Dermis microvascular lymphatic vessel endothelial cell (primary cell): ENCODE results near the gene PHF5A. TPM values are rescaled to one million over a fixed set of nuclear protein-coding genes. Genes with fewer than 3 reads are reported as not detected.
"Not testable (repeated sequence)": the region's sequence is repeated elsewhere in the genome, so short reads cannot be mapped to it uniquely, and the experiment has no call there.

Experiments
- DNase-seq, 2 donors: peaks; one replicate each; pipeline versions ENCODE4 v3.0.0 to v3.0.0-alpha.2; 2010; ENCODE audit warnings: low read depth in 2 of 2
- total RNA-seq: library from RNA; depleted of rRNA; stranded (reverse); fragments of >200 nt; gene quantifications from 2 replicates; pipeline ENCODE4 v1.2.1, GENCODE V29; 2014

PHF5A gene
- total RNA-seq, 1 donor from 2014 or later, result 68.0 TPM

DNA sequence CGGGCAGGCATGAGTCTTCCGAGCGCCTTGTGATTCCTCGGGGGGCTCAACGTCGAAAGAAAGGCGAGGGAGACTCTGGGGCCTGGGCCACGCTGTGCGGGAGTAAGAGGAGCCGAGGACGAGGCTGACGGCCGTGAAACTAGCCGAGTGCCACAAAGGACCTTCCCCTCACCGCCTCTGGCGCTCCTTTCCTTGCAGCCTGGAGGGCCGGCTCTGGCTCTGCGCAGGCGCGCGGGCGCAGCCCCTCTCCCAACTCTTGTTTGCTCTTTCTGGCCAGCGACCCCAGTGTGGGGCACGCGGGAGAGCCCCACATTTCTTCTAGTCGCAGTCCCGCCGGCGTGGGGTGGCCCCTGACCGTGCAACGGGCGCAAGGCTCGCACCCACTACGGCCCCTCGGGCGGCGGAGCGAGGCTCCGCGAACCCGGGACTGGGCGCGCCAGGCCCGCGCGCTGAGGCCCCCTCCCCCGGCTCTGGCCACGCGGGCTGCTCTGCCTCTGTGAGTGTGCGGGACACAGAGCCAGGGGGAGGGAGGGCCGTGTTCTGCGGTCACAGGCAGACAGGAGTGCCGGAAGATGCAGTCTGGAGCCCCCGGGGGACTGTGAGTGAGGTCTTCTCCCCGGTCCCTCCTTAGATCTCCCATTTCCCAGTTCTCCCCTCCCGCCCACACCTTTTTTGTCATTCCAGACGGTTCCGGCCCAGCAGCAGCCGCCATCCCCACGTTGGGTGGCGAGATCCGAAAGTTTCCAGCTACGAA lies 20.9 kb downstream of the PHF5A start:
- DNase-seq, result peak; percentile 25 to 78

DNA sequence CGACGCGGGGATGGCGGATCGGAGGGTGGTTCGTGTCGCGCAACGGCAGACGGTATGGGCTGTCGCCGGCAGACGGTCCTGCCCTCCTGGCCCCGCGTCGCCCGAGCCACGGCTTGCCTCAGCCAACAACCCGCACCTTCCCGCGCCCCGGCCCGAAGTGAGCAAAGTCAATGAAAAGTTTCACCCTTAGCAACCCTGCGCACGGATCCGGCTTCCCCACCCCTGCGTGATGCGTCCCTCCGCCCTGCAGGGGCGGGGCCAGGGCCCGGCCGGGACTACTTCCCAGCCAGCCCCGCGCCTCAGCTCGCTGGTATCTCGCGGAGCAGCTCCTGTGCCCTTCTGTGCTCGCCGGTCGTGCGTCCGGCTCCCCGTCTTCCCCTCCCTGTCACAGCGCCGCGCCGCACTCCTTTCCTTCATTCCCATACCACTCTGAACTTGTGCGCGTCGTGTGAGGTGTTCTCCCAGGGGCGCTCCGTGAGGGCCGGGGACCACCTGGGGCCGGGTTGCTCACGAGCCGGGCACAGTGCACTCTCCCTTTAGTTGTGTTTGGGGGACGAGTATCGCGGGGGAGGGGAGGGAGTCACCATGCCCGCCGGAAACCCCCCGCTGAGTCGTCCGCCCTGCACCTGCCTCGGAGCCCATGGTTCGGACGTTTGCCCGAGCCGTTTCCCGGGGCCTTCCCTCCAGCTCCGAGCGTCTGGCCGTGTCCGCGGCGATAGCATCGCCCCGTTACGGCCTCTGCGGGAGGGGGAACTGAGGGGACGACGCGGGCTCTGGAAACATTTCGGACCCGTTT lies 21.7 kb downstream of the PHF5A start, which contains the start of gene TOB2:
TOB2 (minus strand) TSS at position 163 of the 796 bp plus-strand sequence. CDS start 9,456 bp downstream, outside the sequence.
- peak; percentile 91 to 97 for DNase-seq

DNA sequence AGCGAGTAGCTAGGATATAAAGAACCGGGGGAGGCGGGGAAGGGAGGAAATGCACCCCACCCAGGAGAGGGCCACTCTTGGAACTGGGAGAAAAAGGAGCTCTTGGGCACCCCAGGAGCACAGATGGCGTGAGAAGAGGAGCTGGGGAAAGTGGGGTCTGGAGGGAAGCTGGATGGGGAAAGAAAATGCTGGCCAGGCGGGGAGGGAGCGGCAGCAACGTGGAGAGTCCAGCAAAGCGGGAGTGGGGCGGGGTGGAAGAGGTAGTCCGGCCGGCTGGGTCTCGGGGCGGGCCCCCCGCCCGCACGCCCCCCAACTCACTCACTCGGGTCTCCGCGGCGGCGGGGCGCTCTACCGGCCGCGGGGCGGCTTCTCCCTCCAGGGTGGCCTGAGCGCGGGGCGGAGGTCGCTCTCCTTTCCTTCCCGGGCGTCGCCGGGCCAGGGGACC lies 22.4 kb downstream of the PHF5A start:
- DNase-seq, result peak in 1 of 2 donors; percentile 23

DNA sequence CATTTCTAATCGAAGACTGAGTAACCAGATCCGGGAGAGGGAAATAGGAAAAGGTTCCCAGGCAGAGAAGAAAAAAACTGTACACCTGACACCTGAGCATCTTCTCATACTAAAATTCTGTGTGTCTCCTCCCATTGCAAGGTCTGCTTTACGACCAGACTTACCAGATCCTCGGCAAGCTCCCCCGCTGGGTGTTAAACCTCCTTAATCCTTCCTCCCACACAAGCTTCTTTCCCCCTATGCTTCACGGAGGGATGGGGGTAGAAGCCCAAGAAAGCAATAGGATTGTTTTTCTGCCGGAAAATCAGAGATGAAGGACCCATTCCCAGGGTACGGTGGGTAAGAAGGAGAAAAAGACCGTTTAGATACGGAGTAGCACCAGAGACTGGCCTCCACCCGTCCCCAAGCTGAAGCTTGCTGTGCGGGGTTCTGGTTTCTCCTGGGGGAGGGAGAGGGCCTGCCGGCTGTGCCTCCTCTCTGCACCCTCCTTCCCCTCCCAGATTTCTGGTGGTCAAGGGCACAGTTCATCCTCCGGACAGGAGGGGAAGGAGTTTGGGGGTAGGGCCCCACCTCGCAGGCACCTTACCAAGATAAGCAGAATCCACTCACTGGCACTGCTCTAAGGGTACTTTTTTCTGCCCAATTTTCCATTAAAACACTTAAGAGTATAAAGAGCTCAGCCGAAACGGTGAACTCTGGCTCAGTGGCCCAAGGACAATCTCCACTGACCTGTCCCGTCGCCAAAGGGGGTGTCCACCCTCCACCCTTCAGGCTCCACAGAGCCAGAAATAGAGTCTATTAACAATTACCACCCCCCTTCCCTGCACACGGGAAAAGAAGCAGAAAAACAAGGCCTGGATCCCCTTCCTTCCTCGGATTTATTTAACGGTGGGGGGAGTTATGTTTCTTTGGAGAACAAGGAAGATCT lies 23.1 kb downstream of the PHF5A start:
- DNase-seq, result peak in 1 of 2 donors; percentile 19

DNA sequence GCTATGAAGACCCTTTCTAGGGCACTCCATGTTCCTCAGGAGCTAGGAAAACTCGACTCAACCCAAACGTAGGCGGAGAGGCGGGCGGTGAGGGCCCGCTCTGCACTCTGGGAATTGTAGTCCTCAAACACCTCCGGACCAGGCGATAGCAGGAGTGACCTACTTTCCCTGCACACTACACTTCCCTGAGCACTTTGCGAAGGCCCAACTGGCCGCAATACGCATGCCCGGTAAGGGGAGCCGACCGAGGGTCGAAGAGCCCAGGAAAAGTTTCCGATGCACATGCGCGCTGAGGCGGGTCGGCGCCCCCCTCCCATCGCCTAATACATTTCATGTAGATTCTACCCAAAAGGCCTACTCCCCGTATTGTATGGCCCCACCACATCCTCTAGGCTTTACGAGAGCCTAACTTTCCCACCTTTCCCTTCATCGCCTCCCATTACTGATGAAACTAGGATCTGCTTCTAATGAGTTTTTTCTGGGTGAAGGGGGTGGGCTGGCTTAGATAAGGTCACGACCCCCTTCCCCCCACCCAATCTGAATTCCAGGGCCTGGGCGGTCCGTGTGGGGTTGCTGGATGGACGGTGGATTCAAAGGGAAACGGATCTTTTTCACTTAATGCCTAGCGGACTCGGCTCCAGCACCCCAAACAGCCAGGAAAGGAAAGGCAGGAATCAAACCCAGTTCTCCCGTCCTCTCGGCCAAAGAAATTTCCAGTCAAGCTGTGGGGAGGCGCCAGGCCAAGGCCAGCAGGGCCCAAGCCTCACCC lies 23.9 kb downstream of the PHF5A start:
- peak; percentile 97 to 98 for DNase-seq

DNA sequence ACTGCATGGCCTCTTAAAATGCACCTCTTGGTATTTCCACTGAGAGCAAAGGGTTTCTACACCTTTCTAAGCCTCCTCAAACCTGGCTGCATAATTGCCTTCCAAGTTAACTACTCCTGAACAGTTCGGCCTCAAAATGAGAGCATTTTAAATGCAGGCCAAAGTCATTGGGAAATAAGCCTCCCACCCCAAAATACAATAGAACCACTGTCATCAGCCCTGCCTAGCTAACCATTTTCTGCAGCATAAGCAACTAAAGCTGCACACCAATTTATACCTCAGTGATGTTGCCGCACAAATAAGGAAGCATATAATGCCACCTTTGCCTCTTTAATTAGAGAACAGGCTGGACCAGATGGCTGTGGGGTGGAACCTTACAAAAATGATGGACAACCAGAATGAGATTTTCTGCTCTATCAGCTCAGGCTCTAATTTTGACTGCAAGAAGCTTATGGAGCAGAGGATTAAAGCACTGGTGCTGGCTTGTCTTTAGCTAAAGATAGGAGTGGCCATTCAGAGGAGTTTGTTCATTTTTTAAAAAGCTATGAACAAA lies 26.2 kb downstream of the PHF5A start:
- DNase-seq, result no peak

DNA sequence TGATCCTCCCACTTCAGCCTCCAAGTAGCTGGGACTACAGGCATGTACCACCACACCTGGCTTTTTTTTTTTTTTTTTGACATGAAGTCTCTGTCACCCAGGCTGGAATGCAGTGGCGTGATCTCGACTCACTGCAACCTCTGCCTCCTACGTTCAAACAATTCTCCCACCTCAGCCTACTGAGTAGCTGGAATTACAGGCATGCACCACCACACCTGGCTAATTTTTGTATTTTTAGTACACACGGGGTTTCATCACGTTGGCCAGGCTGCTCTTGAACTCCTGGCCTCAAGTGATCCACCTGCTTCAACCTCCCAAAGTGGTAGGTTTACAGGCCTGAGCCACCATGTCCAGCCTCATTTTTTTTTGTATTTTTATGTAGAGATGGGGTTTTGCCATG lies 28.0 kb downstream of the PHF5A start:
- DNase-seq, result not testable (repeated sequence)

DNA sequence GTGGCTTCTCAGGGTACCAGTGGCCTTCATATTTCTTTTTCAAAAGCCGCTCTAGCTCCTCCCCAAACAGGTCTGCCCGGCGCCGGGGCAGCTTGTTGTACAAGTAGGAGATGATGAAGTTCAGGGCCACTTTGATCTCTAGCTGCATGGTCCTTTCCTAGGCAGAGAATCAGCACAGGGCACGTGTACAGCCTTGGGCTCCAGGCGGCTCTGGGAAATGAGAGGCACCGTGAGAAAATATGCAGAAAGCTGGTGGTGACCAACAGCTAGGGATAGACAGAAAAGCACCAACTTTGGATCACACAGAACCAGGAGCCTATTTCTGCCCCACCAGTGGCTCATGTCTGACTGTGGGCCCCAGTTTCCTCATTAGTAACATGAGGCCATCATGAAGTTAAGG lies 31.3 kb downstream of the PHF5A start:
- no peak for DNase-seq

DNA sequence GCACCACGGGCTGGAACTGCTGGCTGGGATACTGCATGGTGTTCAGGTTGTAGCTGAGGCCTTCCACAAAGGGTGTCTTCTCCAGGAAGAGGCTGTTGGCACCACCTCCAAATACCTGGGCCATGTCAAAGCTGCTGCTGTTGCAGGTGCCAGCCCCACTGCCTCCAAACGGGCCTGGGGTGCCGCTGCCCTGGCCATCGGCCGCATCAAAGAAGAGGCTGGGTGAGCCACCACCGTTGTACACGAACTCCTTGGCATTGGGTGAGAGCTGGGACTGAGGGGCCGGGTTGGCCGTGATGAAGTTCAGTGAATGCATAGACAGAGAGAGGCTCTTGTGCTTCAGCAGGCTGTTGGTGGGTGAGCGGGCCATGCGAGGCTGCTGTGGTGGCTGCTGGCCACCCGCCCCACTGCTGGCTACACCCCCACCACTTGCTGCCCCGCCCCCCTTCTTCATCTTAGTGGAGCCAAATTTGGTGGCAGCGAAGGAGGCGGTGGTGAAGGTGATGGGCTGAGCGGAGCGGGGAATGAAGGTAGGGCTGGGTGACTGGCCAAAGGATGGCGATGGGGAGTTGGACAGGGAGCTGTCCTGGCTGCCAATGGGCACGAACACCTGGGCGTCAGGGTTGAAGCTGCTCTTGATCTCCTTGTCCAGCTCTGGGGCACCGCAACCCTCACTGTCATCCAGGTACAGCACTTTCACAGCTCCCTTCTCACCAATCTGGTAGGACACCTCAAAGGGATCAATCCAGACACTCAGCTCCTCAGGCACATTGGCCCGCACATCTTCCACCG lies 32.0 kb downstream of the PHF5A start:
- no peak for DNase-seq

DNA sequence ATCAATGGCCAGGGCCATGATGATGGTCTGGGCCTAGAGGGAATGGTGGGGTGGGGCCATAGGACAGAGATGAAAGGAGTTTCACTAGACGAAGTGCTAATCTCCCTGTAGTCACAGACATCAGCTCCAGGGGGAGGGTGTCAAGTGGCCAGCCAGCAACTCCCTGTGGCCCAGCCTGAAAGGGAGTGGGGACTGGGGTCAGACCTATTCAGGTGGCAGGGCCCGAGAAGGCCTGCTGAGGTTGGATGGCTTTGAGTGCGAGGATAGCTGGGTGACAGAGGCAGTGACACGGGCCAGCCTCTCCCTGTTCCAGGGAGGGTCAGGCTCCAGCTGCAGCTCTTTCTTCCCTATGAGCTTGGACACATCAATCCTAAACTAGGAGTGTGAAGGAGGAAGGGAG lies 32.9 kb downstream of the PHF5A start:
- DNase-seq, result no peak

DNA sequence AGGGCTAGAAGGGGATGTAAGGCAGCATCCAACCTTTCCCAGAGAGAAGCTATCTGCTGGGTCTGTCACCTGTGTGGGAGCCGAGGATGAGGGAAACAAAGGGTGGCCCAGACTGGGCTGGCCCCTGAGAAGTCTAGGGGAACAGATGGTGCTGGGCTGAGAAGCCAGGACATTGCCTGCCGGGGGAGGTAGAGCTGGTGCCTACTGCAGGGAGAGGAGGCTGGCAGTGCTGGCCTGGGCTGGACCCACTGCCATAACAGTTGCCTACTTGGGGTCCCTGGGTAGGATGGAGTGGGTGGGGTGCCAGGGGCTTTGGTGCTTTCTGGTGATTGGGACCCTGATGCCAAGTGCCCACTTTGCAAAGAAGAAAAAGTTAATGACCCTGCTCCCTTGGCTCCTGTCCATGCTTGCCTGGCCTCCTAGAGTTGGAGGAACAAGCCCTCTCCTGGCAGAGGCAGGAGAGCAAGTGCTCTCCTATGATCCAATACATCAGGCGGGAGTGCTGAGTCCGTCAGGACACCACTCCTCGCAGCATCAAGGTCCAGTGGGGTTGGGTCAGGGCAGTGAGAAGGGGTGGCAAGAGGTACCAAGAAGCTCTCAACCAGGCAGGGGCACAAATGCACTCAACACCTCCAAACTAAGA lies 34.0 kb downstream of the PHF5A start:
- not testable (repeated sequence) for DNase-seq

DNA sequence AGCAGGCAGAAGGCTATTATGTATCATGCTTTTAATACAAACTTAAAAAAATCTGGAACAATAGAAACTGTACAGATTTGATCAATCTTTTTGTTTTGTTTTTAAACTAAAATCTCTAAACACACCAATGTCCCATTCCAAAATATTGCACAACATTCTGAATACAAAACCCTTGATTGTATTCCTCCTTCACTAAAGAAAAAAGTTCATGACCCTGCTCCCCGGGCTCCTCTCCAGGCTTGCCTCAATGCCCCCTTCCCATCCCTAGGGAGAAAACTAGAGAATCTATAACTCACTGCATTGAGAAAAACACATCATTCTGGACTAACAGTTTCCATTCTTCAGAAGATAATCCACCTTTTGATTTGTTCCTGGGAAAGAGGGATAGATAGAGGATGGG lies 35.0 kb downstream of the PHF5A start:
- not testable (repeated sequence) for DNase-seq

DNA sequence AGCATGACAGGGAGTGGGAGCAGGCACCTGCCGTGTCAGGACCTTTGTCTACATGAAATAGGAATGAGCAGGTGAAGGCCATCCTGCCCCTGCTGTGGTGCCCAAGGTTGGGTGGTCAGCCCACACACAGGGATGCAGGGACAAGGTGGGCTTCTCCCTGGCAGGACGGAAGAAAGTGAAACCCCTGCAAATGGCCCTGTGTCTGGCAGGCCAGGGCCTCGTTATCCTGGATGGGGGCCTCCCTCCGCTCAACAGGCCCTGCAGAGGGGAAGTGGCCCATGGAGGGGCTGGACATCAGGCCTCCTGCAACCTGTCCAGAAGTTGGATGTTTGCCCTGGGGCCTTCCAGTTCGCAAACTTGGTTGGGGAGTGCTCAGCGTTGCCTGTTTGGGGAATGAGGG lies 36.8 kb downstream of the PHF5A start:
- DNase-seq, result no peak

DNA sequence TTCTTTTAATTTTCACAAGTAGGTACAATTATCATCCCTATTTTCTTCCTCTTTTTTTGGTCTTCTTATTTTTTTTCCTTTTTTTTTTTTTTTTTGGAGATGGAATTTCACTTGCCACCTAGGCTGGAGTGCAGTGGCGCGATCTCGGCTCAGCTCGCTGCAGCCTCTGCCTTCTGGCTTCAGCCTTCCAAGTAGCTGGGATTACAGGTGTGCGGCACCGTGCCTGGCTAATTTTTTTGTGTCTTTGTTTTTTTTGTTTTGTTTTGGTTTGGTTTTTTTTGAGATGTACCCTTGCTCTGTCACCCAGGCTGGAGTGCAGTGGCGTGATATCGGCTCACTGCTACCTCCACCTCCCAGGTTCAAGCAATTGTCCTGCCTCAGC lies 38.5 kb downstream of the PHF5A start:
- no peak for DNase-seq

DNA sequence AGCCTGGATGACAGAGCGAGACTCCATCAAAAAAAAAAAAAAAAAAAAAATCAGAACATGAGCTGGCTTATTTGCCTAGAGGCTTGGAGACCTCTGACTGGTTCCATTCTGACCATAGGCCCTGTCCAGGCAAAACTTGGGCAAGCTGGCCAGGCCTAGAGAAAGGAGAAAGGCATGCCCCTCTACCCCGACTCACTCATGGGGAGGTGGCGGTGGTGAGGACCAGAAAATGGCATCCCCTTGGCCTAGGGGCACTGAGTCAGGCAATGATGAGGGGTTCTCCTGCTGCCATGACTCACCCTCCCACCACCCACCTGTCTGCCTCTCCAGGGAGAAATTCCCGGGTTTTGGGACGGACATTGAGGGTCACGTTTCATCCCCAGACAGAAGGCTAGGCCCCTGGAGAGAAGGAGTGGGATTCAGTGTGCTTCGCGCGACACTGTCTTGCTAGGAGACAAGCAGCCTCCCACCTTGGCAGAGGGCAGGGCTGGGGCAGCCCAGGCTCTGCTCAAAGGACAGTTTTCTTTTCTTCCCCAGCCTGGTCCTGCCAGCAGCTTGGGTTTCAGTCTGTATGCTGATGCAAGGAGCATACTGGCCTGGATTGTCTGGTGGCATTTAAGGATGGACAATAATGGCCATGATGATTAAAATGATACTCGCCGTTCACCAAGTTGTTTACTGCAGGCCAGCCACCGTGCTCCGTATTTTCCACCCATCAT lies 39.1 kb downstream of the PHF5A start:
- no peak for DNase-seq

DNA sequence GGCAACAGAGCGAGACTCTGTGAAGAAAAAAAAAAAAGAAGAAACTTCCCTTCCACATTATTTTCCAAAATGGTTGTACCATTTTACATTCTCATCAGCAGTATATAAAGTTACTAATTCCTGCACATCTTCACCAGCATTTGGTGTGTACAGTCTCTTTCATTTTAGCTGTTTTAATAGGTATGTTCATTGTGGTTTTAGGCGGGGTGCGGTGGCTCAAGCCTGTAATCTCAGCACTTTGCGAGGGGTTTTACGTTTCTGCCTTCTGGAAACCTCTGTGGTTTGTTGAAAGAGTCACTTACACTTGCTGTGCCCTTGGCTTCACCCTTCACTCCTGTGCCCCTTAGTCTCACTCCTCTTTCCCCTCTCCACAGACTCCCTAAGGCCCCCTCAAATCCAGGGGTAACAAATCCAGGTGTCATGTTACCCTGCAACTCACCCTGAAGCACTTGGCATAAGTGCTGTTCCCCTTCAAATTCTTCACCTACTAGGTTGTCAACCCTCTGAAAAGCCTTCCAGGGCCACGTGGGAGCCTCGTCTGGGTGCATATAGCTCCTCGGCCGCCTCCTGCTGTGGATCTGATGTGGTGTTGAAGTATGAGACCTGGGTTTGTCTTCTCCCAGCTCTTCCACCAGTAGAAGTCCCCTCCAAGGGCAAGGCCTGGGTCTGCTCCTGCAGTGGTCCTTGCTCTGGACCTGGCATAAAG lies 42.7 kb downstream of the PHF5A start:
- no peak for DNase-seq

DNA sequence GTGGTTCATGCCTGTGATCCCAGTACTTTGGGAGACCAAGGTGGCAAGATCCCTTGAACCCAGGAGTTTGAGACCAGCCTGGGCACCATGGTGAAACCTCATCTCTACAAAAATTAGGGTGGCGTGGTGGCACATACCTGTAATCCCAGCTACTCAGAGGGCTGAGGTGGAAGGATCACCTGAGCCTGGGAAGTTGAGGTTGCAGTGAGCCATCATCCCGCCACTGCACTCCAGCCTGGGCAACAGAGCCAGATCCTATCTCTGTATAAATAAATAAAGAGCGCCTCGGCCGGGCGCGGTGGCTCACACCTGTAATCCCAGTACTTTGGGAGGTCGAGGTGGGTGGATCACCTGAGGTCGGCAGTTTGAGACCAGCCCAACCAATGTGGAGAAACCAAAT lies 49.8 kb downstream of the PHF5A start:
- no peak for DNase-seq
